ENCODE measurements around the gene XPR1.
"Not testable (repeated sequence)": the region's sequence is repeated elsewhere in the genome, so short reads cannot be mapped to it uniquely, and the experiment has no call there.

Gene XPR1

DNA sequence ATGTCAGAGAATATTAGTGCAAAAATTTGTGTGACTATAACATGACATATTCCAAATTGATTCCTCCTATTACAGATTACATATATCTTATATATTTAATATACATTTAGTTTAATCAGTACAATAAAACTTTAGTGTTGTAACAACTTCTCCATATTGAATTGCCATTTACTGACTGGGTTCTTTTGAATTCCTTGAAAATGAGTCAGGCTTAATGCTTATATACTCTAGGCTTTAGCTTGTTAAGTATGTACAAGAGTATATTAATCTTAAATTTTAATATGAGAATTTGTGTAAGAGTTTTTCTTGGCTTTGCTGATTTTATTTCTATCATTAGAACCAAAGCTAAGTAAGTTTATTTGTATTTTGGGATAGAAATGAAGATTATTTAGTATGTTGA is 40.3 kb downstream of the XPR1 start:
- H3K9ac ChIP-seq (ENCODE audit: low read length in 5 of 5): no peak overlapping the region
- no peaks in the 10 kb centered on the region for H3K27me3 ChIP-seq (ENCODE audit: control insufficient read depth in 5 of 5, insufficient read depth in 4 of 5, low read length in 5 of 5)
- H3K36me3 ChIP-seq (ENCODE audit: control insufficient read depth in 5 of 5, insufficient read depth in 5 of 5, low read length in 5 of 5): no peaks in the 10 kb centered on the region
- H3K27ac ChIP-seq (ENCODE audit: low read depth, low read length): no peak overlapping the region
- H3K4me1 ChIP-seq (ENCODE audit: control insufficient read depth in 5 of 5, insufficient read depth in 5 of 5, low read length in 5 of 5): peaks cover 0 to 7% (median 0%) of the 10 kb centered on the region in 5 donors
- no peak overlapping the region for H3K4me3 ChIP-seq (ENCODE audit: low read depth in 1 of 5, low read length in 5 of 5)
- H3K9me3 ChIP-seq (ENCODE audit: control insufficient read depth in 5 of 5, low read length in 5 of 5): peaks cover 4 to 10% (median 7%) of the 10 kb centered on the region in 5 donors

DNA sequence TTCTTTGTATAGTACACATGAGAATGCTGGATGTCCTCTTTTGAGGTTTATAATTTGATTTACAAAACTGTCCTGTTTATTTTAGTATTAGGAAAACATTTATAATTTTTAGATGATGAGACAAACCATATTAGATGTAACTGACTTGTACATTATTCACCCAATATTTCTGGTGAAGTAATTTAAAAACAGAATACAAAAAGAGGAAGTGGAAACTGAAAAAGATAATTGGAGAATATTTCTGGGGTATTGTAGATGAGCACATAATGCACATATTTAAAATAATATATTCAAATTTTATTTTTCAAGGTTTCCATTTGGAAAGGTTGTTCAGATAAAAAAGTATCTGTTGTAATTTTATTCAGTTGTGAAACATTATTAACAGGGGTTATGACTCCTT is 40.7 kb downstream of the XPR1 start:
- Histone ChIP-seq H3K9me3 (ENCODE audit: control insufficient read depth in 5 of 5, low read length in 5 of 5) (peaks cover 4 to 10% (median 7%) of the 10 kb centered on the region in 5 donors), H3K27ac (ENCODE audit: low read depth, low read length) (no peak overlapping the region), H3K4me3 (ENCODE audit: low read depth in 1 of 5, low read length in 5 of 5) (no peak overlapping the region), H3K4me1 (ENCODE audit: control insufficient read depth in 5 of 5, insufficient read depth in 5 of 5, low read length in 5 of 5) (peaks cover 0 to 7% (median 0%) of the 10 kb centered on the region in 5 donors), H3K27me3 (ENCODE audit: control insufficient read depth in 5 of 5, insufficient read depth in 4 of 5, low read length in 5 of 5) (no peaks in the 10 kb centered on the region), H3K36me3 (ENCODE audit: control insufficient read depth in 5 of 5, insufficient read depth in 5 of 5, low read length in 5 of 5) (no peaks in the 10 kb centered on the region), H3K9ac (ENCODE audit: low read length in 5 of 5) (no peak overlapping the region)

DNA sequence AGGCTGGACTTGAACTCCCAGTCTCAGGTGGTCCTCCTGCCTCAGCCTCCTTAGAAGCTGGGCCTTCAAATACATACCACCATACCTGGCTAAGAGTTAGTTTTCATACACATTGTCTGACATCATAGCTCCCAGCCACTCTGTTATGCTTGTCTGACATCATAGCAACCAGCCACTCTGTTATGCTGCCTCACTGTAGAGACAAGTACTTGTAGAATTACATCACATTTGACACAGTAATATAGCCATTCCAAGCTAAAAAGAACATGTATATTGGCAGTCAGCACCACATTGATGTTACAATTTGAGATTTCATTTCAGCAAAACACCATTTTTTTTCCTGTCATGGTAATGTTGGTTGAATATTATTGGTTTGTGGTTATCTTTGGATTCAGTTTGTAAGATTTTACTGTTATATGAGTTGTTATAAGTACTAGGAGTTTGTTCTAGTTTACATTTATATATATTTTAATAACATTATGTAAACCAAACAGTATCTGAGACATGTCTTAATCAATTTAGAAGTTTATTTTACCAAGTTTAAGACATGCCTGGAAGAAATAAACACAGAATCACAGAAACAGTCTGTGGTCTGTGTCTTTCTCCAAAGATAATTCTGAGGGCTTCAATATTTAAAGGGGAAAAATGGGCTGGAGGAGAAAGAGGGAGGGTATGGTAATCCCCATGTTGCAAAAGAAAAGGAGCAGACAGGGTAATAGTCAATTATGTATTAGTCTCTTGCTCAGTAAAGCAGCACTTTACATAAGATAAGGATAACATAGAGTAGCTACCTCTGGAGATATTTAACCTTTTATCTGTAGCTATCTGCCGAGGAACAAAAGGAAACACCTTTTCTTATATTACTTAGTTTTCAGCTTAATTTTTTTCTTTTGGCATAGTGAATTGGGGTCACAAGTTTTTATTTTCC is 43.0 kb downstream of the XPR1 start:
- no peak overlapping the region for H3K9ac ChIP-seq (ENCODE audit: low read length in 5 of 5)

DNA sequence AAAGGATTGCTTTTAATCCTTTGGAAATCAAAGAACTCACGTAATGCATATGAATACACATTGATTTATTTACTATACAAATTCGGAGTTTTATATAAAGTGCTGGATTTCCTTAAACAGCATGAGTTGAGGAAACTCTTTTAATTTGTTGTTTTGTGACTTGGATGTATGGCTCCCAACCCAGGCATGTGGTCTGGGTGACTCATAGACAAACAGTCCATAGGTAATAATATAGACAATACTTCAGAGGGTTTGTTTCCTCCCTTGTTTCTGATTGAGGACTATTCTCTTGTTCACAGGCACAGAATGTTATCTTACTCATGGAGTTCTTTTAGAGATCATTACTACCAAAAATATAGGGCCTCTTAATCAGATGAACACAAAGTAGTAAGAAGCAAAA is 43.8 kb downstream of the XPR1 start:
- Histone ChIP-seq H3K36me3 (ENCODE audit: control insufficient read depth in 5 of 5, insufficient read depth in 5 of 5, low read length in 5 of 5) (no peaks in the 10 kb centered on the region), H3K27me3 (ENCODE audit: control insufficient read depth in 5 of 5, insufficient read depth in 4 of 5, low read length in 5 of 5) (no peaks in the 10 kb centered on the region), H3K9ac (ENCODE audit: low read length in 5 of 5) (no peak overlapping the region), H3K4me3 (ENCODE audit: low read depth in 1 of 5, low read length in 5 of 5) (no peak overlapping the region), H3K27ac (ENCODE audit: low read depth, low read length) (no peak overlapping the region), H3K9me3 (ENCODE audit: control insufficient read depth in 5 of 5, low read length in 5 of 5) (peaks cover 3 to 7% (median 6%) of the 10 kb centered on the region in 5 donors), H3K4me1 (ENCODE audit: control insufficient read depth in 5 of 5, insufficient read depth in 5 of 5, low read length in 5 of 5) (peaks cover 0 to 7% (median 0%) of the 10 kb centered on the region in 5 donors)

More for the DNA sequence above, 43.0 kb downstream of the XPR1 start:
- Histone ChIP-seq H3K27me3 (ENCODE audit: control insufficient read depth in 5 of 5, insufficient read depth in 4 of 5, low read length in 5 of 5) (no peaks in the 10 kb centered on the region), H3K4me1 (ENCODE audit: control insufficient read depth in 5 of 5, insufficient read depth in 5 of 5, low read length in 5 of 5) (peaks cover 0 to 7% (median 0%) of the 10 kb centered on the region in 5 donors), H3K27ac (ENCODE audit: low read depth, low read length) (no peak overlapping the region), H3K36me3 (ENCODE audit: control insufficient read depth in 5 of 5, insufficient read depth in 5 of 5, low read length in 5 of 5) (no peaks in the 10 kb centered on the region), H3K9me3 (ENCODE audit: control insufficient read depth in 5 of 5, low read length in 5 of 5) (peaks cover 4 to 10% (median 7%) of the 10 kb centered on the region in 5 donors), H3K4me3 (ENCODE audit: low read depth in 1 of 5, low read length in 5 of 5) (no peak overlapping the region)

DNA sequence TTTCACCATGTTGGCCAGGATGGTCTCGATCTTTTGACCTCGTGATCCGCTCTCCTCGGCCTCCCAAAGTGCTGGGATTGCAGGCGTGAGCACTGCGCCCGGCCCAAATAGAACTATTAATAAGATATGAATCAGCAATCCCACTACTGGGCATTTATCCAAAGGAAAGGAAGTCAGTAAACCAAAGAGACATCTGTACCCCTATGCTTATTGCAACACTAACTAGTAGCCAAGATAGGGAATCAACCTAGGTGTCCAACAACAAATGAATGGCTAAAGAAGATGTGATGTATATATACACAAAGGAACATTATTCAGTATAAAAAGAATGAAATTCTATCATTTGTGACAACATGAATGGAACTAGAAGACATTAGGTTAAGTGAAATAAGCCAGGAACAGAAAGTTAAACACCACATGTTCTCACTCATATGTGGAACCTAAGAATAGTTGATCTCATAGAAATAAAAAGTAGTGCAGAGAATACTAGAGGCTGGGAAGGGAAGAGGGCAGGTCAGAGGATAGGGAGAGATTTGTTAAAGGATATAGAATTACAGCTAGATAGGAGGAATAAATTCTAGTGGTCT is 48.8 kb downstream of the XPR1 start:
- no peak overlapping the region for H3K4me3 ChIP-seq (ENCODE audit: low read depth in 1 of 5, low read length in 5 of 5)
- H3K36me3 ChIP-seq (ENCODE audit: control insufficient read depth in 5 of 5, insufficient read depth in 5 of 5, low read length in 5 of 5): peaks cover 0 to 3% (median 0%) of the 10 kb centered on the region in 5 donors
- H3K9me3 ChIP-seq (ENCODE audit: control insufficient read depth in 5 of 5, low read length in 5 of 5): no peaks in the 10 kb centered on the region
- H3K4me1 ChIP-seq (ENCODE audit: control insufficient read depth in 5 of 5, insufficient read depth in 5 of 5, low read length in 5 of 5): no peaks in the 10 kb centered on the region
- H3K9ac ChIP-seq (ENCODE audit: low read length in 5 of 5): no peak overlapping the region
- no peak overlapping the region for H3K27ac ChIP-seq (ENCODE audit: low read depth, low read length)
- H3K27me3 ChIP-seq (ENCODE audit: control insufficient read depth in 5 of 5, insufficient read depth in 4 of 5, low read length in 5 of 5): no peaks in the 10 kb centered on the region

DNA sequence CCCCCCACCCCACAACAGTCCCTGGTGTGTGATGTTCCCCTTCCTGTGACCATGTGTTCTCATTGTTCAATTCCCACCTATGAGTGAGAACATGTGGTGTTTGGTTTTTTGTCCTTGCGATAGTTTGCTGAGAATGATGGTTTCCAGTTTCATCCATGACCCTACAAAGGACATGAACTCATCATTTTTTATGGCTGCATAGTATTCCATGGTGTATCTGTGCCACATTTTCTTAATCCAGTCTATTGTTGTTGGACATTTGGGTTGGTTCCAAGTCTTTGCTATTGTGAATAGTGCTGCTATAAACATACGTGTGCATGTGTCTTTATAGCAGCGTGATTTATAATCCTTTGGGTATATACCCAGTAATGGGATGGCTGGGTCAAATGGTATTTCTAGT is 51.3 kb downstream of the XPR1 start:
- not testable (repeated sequence) for H3K9me3 ChIP-seq (ENCODE audit: control insufficient read depth in 5 of 5, low read length in 5 of 5); H3K4me3 ChIP-seq (ENCODE audit: low read depth in 1 of 5, low read length in 5 of 5); H3K36me3 ChIP-seq (ENCODE audit: control insufficient read depth in 5 of 5, insufficient read depth in 5 of 5, low read length in 5 of 5); H3K27me3 ChIP-seq (ENCODE audit: control insufficient read depth in 5 of 5, insufficient read depth in 4 of 5, low read length in 5 of 5); H3K4me1 ChIP-seq (ENCODE audit: control insufficient read depth in 5 of 5, insufficient read depth in 5 of 5, low read length in 5 of 5); H3K27ac ChIP-seq (ENCODE audit: low read depth, low read length); H3K9ac ChIP-seq (ENCODE audit: low read length in 5 of 5)

DNA sequence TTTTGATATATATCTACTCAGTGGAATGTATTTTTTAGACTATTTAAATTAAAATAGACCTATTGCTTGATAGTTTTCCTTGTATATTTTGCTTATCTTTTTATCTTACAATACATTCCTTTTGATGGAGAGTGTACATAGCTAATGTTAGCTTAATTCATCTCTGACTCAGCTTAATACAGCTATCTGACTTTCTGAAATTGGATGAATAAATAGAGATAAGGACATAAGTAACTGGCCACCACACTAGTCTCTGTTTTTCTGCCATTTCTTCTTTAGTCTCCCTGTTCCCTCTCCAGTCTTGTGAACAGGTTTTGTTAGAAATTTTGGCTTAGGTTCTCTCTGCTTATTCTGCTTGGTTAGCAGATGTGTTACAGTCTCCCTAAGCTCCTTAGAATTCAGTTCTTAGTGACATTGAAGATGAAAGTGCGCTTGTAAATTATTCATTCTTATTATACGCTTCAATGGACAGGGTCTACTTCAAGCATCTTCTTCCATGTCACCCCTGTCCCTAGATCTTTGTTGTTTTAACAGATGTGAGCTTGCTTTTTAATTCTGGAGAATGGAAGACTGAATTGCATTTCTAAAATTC is 59.6 kb downstream of the XPR1 start:
- Histone ChIP-seq H3K9me3 (ENCODE audit: control insufficient read depth in 5 of 5, low read length in 5 of 5) (peaks cover 0 to 3% (median 2%) of the 10 kb centered on the region in 5 donors), H3K27me3 (ENCODE audit: control insufficient read depth in 5 of 5, insufficient read depth in 4 of 5, low read length in 5 of 5) (no peaks in the 10 kb centered on the region), H3K36me3 (ENCODE audit: control insufficient read depth in 5 of 5, insufficient read depth in 5 of 5, low read length in 5 of 5) (no peaks in the 10 kb centered on the region), H3K27ac (ENCODE audit: low read depth, low read length) (no peak overlapping the region), H3K4me1 (ENCODE audit: control insufficient read depth in 5 of 5, insufficient read depth in 5 of 5, low read length in 5 of 5) (peaks cover 0 to 2% (median 0%) of the 10 kb centered on the region in 5 donors), H3K9ac (ENCODE audit: low read length in 5 of 5) (no peak overlapping the region), H3K4me3 (ENCODE audit: low read depth in 1 of 5, low read length in 5 of 5) (no peak overlapping the region)

DNA sequence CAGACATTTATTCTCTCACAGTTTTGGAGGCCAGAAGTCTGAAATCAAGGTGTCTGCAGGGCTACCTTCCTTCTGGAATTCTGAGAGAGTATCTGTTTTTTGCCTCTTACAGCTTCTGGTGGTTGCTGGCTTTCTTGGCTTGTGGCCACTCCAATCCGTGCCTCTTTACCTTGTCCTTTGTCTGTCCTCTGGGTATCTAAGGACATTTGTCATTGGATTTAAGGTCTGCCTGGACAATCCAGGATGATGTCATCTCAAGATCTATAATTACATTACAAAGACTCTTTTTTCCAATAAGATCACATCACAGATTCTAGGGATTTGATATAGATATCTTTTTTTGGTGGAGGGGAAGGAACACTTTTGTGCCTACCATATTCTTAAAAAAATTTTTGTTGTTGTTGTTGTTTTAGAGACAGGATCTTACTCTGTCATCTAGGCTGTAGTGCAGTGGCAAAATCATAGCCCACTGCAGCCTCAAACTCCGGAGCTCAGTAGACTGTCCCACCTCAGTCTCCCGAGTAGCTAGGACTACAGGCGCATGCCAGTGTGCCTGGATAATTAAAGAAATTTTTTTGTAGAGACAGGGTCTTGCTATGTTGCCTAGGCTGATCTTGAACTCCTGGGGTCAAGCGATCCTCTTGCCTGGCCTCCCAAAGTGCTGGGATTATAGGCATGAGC is 61.9 kb downstream of the XPR1 start:
- H3K9ac ChIP-seq (ENCODE audit: low read length in 5 of 5): no peak overlapping the region

DNA sequence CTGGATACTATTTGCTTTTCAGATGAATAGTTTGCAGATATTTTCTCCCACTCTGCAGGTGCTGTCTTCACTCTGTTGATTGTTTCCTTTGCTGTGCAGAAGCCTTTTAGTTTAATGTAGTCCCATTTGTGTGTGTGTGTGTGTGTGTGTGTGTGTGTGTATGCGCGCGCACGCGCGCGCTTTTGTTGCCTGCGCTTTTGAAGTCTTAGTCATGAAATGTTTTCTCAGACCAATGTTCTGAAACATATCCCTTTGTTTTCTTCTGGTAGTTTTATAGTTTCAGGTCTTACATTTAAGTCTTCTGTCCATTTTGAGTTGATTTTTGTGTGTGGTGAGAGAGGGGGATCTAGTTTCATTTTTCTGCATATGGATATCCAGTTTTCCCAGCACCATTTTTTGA is 63.5 kb downstream of the XPR1 start:
- H3K36me3 ChIP-seq (ENCODE audit: control insufficient read depth in 5 of 5, insufficient read depth in 5 of 5, low read length in 5 of 5): no peaks in the 10 kb centered on the region
- no peak overlapping the region for H3K4me3 ChIP-seq (ENCODE audit: low read depth in 1 of 5, low read length in 5 of 5)

More for the DNA sequence above, 61.9 kb downstream of the XPR1 start:
- H3K4me1 ChIP-seq (ENCODE audit: control insufficient read depth in 5 of 5, insufficient read depth in 5 of 5, low read length in 5 of 5): peaks cover 0 to 2% (median 0%) of the 10 kb centered on the region in 5 donors
- H3K9me3 ChIP-seq (ENCODE audit: control insufficient read depth in 5 of 5, low read length in 5 of 5): peaks cover 5 to 21% (median 11%) of the 10 kb centered on the region in 5 donors
- no peaks in the 10 kb centered on the region for H3K36me3 ChIP-seq (ENCODE audit: control insufficient read depth in 5 of 5, insufficient read depth in 5 of 5, low read length in 5 of 5)
- no peak overlapping the region for H3K27ac ChIP-seq (ENCODE audit: low read depth, low read length)
- no peaks in the 10 kb centered on the region for H3K27me3 ChIP-seq (ENCODE audit: control insufficient read depth in 5 of 5, insufficient read depth in 4 of 5, low read length in 5 of 5)
- H3K4me3 ChIP-seq (ENCODE audit: low read depth in 1 of 5, low read length in 5 of 5): no peak overlapping the region

More for the DNA sequence above, 63.5 kb downstream of the XPR1 start:
- no peak overlapping the region for H3K27ac ChIP-seq (ENCODE audit: low read depth, low read length)
- H3K4me1 ChIP-seq (ENCODE audit: control insufficient read depth in 5 of 5, insufficient read depth in 5 of 5, low read length in 5 of 5): peaks cover 0 to 2% (median 0%) of the 10 kb centered on the region in 5 donors
- peaks cover 5 to 23% (median 13%) of the 10 kb centered on the region in 5 donors for H3K9me3 ChIP-seq (ENCODE audit: control insufficient read depth in 5 of 5, low read length in 5 of 5)
- no peak overlapping the region for H3K9ac ChIP-seq (ENCODE audit: low read length in 5 of 5)
- H3K27me3 ChIP-seq (ENCODE audit: control insufficient read depth in 5 of 5, insufficient read depth in 4 of 5, low read length in 5 of 5): no peaks in the 10 kb centered on the region

Measured in subcutaneous abdominal adipose tissue (tissue), 5 donors.